Body of pancreas (tissue), 4 donors: Measurements from ENCODE around the gene ARL6IP6.

Experiments used
- CTCF ChIP-seq, 7 experiments: fragments of 450-650 bp in 4 of 7; fragments of 200-600 bp in 3 of 7; sonication (generic) in 3 of 7; IDR thresholded peaks; one replicate each; pipeline ENCODE4 v1.5.1; 2016 to 2019; ENCODE audit warnings: antibody characterized with exemption in 7 of 7
- POLR2A ChIP-seq, 3 donors: fragments of 450-650 bp; IDR thresholded peaks; one replicate each; pipeline ENCODE4 v1.6.1; 2016; ENCODE audit warnings: antibody characterized with exemption in 3 of 3, mild to moderate bottlenecking in 2 of 3

- TF ChIP-seq CTCF (IDR thresholded peaks at IDR 0.05) (no peak), POLR2A (IDR thresholded peaks at IDR 0.05) (no peak)
Observed at GRCh38 chr2:152804687-152805408, 86.4 kb downstream of the ARL6IP6 start.
